HepG2 (cell line): ENCODE measurements around the gene IRF5. TPM values are rescaled to one million over a fixed set of nuclear protein-coding genes. Genes with fewer than 3 reads are reported as not detected.

Experiments used
- HDAC2 ChIP-seq: sonication (generic); formaldehyde crosslinking; IDR thresholded peaks from 2 replicates; pipeline ENCODE4 v1.4.0; 2020; ENCODE audit warnings: missing genetic modification reagents
- HNRNPL ChIP-seq: fragments of 200-400 bp; formaldehyde crosslinking; IDR thresholded peaks from 2 replicates; pipeline ENCODE4 v1.6.1; 2017; ENCODE audit warnings: mild to moderate bottlenecking, low read depth, low read length
- HOXA3 ChIP-seq: sonication (generic); formaldehyde crosslinking; IDR thresholded peaks from 2 replicates; pipeline ENCODE4 v1.5.0; 2020; ENCODE audit warnings: missing genetic modification reagents
- MAZ ChIP-seq, 2 experiments: sonication (generic) in 1 of 2; formaldehyde crosslinking in 1 of 2; IDR thresholded peaks; 2 replicates each; pipeline versions ENCODE4 v1.5.0 to v1.6.1; 2012 to 2020; ENCODE audit warnings: low read depth in 2 of 2, mild to moderate bottlenecking in 2 of 2, borderline replicate concordance in 1 of 2, improper control_type of control experiment in 1 of 2, low read length in 1 of 2, missing genetic modification reagents in 1 of 2, moderate library complexity in 1 of 2
- NFRKB ChIP-seq: fragments of 450-650 bp; IDR thresholded peaks from 2 replicates; pipeline ENCODE4 v1.6.1; 2017
- PCBP1 ChIP-seq: fragments of 200-400 bp; formaldehyde crosslinking; IDR thresholded peaks from 2 replicates; pipeline ENCODE4 v1.6.1; 2017; ENCODE audit warnings: mild to moderate bottlenecking, low read depth, low read length, borderline replicate concordance
- ZNF224 ChIP-seq: sonication (generic); formaldehyde crosslinking; IDR thresholded peaks from 2 replicates; pipeline ENCODE4 v1.5.0; 2020; ENCODE audit warnings: mild to moderate bottlenecking, missing genetic modification reagents
- ZNF296 ChIP-seq: sonication (generic); formaldehyde crosslinking; conservative IDR thresholded peaks from 2 replicates; pipeline ENCODE4 v1.5.0; 2020; ENCODE audit warnings: mild to moderate bottlenecking, missing genetic modification reagents
- polyA plus RNA-seq, 8 experiments: library from polyadenylated mRNA; depleted of rRNA in 3 of 8; stranded (reverse) in 7 of 8; unstranded in 1 of 8; fragments of >200 nt; fragmentation: Illumina TruSeq in 4 of 8; extraction: Trizol in 4 of 8; gene quantifications; 2 replicates each; pipeline versions ENCODE4 v1.2.1 to v1.2.3, GENCODE V29; 2011 to 2016; ENCODE audit warnings: low read depth in 4 of 8, missing spikeins in 1 of 8, mixed read lengths in 1 of 8; ENCODE audit not compliant: insufficient read depth in 1 of 8
- total RNA-seq, 5 experiments: library from RNA; depleted of rRNA; stranded (reverse); fragments of >200 nt; fragmentation: Illumina TruSeq; extraction: Trizol; gene quantifications; 2 replicates each; pipeline ENCODE4 v1.2.3, GENCODE V29; 2016; ENCODE audit warnings: low read depth in 1 of 5
- TF ChIP-seq, protein P1 (sequence below): sonication (generic); formaldehyde crosslinking; IDR thresholded peaks from 2 replicates; pipeline ENCODE4 v1.8.0; 2022; ENCODE audit warnings: mild to moderate bottlenecking, missing genetic modification reagents, moderate library complexity
- TF ChIP-seq, protein P2 (sequence below): sonication (generic); formaldehyde crosslinking; conservative IDR thresholded peaks from 2 replicates; pipeline ENCODE4 v1.8.1; 2023; ENCODE audit warnings: missing genetic modification reagents
- TF ChIP-seq, protein P3 (sequence below): sonication (generic); formaldehyde crosslinking; IDR thresholded peaks from 2 replicates; pipeline ENCODE4 v1.9.0; 2022; ENCODE audit warnings: low read depth, missing genetic modification reagents
- TF ChIP-seq, protein P4 (sequence below): sonication (generic); formaldehyde crosslinking; IDR thresholded peaks from 2 replicates; pipeline ENCODE4 v1.4.0; 2020; ENCODE audit warnings: missing genetic modification reagents, mild to moderate bottlenecking, borderline replicate concordance
- TF ChIP-seq, protein P5 (sequence below): conservative IDR thresholded peaks from 2 replicates; pipeline ENCODE4 v1.6.1; 2018; ENCODE audit warnings: missing genetic modification reagents
- TF ChIP-seq, protein P6 (sequence below): sonication (generic); formaldehyde crosslinking; conservative IDR thresholded peaks from 2 replicates; pipeline ENCODE4 v1.4.0; 2020; ENCODE audit warnings: missing genetic modification reagents
- TF ChIP-seq, protein P7 (sequence below): sonication (generic); formaldehyde crosslinking; IDR thresholded peaks from 2 replicates; pipeline ENCODE4 v1.8.0; 2022; ENCODE audit warnings: mild to moderate bottlenecking, missing genetic modification reagents, borderline replicate concordance

The IRF5 gene
- total and polyA plus RNA-seq, 2 of the 13 experiments (the other 11 are each of a cell fraction or from before 2014, with no cell fraction given) = 2.0 to 2.9 TPM

- TF ChIP-seq, protein P1, sequence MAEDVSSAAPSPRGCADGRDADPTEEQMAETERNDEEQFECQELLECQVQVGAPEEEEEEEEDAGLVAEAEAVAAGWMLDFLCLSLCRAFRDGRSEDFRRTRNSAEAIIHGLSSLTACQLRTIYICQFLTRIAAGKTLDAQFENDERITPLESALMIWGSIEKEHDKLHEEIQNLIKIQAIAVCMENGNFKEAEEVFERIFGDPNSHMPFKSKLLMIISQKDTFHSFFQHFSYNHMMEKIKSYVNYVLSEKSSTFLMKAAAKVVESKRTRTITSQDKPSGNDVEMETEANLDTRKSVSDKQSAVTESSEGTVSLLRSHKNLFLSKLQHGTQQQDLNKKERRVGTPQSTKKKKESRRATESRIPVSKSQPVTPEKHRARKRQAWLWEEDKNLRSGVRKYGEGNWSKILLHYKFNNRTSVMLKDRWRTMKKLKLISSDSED (CRISPR knock-in tag) = no peak
- TF ChIP-seq ZNF296 (CRISPR knock-in tag) (no peak), HDAC2 (no peak), PCBP1 (no peak), HNRNPL (0 out of 2 replicates have a peak, but pooled peaks have one; percentile 69), NFRKB (no peak), ZNF224 (CRISPR knock-in tag) (no peak), HOXA3 (CRISPR knock-in tag) (no peak; the same call in 1 of the 2 replicates), MAZ (IDR thresholded peaks at IDR 0.05; ENCODE audit: borderline replicate concordance, low read depth, low read length) (no peak), MAZ (CRISPR knock-in tag; IDR thresholded peaks at IDR 0.05; ENCODE audit: low read depth) (no peak)
- TF ChIP-seq, protein P2, sequence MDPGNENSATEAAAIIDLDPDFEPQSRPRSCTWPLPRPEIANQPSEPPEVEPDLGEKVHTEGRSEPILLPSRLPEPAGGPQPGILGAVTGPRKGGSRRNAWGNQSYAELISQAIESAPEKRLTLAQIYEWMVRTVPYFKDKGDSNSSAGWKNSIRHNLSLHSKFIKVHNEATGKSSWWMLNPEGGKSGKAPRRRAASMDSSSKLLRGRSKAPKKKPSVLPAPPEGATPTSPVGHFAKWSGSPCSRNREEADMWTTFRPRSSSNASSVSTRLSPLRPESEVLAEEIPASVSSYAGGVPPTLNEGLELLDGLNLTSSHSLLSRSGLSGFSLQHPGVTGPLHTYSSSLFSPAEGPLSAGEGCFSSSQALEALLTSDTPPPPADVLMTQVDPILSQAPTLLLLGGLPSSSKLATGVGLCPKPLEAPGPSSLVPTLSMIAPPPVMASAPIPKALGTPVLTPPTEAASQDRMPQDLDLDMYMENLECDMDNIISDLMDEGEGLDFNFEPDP (CRISPR knock-in tag) = no peak
- TF ChIP-seq, protein P3, sequence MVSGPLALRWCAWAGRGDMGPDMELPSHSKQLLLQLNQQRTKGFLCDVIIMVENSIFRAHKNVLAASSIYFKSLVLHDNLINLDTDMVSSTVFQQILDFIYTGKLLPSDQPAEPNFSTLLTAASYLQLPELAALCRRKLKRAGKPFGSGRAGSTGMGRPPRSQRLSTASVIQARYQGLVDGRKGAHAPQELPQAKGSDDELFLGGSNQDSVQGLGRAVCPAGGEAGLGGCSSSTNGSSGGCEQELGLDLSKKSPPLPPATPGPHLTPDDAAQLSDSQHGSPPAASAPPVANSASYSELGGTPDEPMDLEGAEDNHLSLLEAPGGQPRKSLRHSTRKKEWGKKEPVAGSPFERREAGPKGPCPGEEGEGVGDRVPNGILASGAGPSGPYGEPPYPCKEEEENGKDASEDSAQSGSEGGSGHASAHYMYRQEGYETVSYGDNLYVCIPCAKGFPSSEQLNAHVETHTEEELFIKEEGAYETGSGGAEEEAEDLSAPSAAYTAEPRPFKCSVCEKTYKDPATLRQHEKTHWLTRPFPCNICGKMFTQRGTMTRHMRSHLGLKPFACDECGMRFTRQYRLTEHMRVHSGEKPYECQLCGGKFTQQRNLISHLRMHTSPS (CRISPR knock-in tag) = peak; percentile 64; the same call in 1 of the 2 replicates
- TF ChIP-seq, protein P4, sequence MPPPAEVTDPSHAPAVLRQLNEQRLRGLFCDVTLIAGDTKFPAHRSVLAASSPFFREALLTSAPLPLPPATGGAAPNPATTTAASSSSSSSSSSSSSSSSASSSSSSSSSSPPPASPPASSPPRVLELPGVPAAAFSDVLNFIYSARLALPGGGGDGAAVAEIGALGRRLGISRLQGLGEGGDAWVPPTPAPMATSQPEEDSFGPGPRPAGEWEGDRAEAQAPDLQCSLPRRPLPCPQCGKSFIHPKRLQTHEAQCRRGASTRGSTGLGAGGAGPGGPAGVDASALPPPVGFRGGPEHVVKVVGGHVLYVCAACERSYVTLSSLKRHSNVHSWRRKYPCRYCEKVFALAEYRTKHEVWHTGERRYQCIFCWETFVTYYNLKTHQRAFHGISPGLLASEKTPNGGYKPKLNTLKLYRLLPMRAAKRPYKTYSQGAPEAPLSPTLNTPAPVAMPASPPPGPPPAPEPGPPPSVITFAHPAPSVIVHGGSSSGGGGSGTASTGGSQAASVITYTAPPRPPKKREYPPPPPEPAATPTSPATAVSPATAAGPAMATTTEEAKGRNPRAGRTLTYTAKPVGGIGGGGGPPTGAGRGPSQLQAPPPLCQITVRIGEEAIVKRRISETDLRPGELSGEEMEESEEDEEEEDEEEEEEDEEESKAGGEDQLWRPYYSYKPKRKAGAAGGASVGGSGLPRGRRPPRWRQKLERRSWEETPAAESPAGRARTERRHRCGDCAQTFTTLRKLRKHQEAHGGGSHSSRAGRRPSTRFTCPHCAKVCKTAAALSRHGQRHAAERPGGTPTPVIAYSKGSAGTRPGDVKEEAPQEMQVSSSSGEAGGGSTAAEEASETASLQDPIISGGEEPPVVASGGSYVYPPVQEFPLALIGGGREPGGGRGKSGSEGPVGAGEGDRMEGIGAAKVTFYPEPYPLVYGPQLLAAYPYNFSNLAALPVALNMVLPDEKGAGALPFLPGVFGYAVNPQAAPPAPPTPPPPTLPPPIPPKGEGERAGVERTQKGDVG (CRISPR knock-in tag) = no peak
- TF ChIP-seq, protein P5, sequence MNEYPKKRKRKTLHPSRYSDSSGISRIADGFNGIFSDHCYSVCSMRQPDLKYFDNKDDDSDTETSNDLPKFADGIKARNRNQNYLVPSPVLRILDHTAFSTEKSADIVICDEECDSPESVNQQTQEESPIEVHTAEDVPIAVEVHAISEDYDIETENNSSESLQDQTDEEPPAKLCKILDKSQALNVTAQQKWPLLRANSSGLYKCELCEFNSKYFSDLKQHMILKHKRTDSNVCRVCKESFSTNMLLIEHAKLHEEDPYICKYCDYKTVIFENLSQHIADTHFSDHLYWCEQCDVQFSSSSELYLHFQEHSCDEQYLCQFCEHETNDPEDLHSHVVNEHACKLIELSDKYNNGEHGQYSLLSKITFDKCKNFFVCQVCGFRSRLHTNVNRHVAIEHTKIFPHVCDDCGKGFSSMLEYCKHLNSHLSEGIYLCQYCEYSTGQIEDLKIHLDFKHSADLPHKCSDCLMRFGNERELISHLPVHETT (CRISPR knock-in tag) = no peak
- TF ChIP-seq, protein P6, sequence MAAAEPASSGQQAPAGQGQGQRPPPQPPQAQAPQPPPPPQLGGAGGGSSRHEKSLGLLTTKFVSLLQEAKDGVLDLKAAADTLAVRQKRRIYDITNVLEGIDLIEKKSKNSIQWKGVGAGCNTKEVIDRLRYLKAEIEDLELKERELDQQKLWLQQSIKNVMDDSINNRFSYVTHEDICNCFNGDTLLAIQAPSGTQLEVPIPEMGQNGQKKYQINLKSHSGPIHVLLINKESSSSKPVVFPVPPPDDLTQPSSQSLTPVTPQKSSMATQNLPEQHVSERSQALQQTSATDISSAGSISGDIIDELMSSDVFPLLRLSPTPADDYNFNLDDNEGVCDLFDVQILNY = no peak
- TF ChIP-seq, protein P7, sequence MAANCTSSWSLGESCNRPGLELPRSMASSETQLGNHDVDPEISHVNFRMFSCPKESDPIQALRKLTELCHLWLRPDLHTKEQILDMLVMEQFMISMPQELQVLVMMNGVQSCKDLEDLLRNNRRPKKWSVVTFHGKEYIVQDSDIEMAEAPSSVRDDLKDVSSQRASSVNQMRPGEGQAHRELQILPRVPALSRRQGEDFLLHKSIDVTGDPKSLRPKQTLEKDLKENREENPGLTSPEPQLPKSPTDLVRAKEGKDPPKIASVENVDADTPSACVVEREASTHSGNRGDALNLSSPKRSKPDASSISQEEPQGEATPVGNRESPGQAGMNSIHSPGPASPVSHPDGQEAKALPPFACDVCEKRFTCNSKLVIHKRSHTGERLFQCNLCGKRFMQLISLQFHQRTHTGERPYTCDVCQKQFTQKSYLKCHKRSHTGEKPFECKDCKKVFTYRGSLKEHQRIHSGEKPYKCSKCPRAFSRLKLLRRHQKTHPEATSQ (CRISPR knock-in tag) = no peak
These were observed at the start of gene IRF5 (continued) for GRCh38 chr7:128937647-128938543.
